GM15510 (cell line): ENCODE measurements around the gene FBLN5.

ENCODE experiments used
- POLR2A ChIP-seq: IDR thresholded peaks from 3 replicates; pipeline ENCODE4 v1.6.1; 2011; ENCODE audit warnings: borderline replicate concordance; ENCODE audit not compliant: insufficient read length; ENCODE audit errors: extremely low read depth

Gene FBLN5

DNA sequence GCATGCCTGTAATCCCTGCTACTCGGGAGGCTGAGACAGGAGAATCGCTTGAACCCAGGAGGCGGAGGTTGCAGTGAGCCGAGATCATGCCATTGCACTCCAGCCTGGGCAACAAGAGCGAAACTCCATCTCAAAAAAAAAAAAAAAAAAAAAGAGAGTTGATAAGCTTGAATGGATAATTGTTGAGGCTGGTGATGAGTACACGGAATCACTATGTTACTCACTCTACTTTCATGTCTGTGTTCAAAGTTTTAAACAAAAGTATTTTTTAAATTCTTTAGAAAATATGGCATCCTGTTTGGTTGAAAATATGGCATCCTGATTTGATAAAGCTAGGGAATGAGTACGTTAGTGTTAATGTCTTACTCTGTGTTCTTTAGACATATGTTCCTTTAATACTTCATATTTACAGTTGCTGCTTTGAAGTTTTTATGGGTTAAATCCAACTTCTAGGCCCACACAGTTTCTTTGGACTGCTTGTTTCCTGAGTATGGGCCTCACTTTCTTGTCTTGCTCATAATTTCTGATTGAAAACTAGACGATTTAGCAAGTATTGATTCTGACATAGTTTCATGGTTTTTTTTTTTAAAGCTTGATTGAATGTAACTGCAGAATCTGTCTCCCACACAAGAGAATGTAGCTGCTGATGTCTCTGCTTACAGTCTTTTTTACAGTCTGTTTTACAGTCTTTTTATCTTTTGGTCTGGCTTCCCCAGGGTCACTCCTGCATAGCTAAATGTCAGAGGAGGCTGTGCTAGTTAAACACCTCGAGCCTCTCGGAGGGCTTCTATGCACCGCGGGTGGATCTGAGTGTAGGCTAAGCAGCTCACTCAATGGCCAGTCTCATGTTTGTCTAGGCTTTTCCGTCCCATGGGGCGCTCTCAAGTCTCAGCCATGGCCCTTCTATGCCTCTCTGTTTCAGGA lies 14.1 kb upstream of the FBLN5 start:
- no peak for TF ChIP-seq POLR2A

DNA sequence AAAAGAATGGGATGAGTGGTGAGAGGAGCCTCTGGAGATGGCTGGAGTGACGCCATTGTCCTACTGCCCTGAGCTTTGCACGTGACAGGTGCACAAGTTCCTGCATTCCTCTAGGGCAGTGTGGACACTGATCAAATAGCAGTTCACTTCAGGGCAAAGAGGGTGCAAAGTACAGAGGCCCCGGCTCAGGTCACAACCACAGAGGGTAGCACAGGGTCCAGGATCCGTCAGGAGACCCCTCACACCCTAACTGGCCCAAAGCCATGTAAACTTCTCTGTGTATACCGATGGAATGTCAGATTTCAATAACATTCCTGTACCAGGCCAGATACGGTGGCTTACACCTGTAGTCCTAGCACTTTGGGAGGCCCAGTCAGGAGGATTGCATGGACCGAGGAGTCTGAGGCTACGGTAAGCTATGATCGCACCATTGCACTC lies 10.4 kb upstream of the FBLN5 start:
- no peak for TF ChIP-seq POLR2A

DNA sequence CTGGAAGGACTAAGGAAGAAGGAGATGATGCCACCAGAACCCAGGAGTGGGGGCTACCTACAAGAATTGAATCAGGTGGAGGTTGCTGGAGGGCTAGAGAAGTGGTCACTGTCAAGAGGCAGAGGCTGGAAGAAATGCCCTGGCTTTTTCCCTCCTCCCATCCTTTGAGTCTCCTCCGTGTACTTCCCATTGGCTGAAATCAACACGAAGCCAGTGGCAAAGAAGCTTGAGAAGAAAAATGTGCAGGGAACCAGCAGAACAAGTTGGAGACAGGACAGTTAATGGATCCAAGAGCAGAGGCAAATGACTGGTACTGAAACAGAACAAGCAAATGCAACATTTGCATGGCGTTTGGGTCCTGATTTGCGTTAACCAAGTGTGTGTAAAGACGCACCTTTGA lies 9.1 kb upstream of the FBLN5 start:
- no peak for TF ChIP-seq POLR2A

DNA sequence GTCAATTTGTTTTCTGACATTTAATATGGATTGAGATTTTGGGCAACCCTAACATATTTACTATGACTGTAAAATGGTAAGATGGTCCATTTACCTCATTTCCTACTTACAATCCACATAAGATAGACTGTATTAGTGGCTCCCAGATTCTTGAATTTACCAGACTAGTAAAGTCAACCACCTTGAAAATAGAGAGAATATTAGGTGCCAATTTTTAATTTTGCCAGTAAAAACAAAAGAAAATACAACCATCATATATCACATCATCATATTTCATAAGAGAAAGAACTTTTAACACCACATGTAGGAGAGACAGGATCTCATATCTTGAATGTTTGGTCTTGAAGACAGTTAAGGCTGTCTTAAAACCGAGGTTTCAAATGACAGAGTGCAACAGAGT lies 7.7 kb upstream of the FBLN5 start:
- TF ChIP-seq POLR2A, result no peak

DNA sequence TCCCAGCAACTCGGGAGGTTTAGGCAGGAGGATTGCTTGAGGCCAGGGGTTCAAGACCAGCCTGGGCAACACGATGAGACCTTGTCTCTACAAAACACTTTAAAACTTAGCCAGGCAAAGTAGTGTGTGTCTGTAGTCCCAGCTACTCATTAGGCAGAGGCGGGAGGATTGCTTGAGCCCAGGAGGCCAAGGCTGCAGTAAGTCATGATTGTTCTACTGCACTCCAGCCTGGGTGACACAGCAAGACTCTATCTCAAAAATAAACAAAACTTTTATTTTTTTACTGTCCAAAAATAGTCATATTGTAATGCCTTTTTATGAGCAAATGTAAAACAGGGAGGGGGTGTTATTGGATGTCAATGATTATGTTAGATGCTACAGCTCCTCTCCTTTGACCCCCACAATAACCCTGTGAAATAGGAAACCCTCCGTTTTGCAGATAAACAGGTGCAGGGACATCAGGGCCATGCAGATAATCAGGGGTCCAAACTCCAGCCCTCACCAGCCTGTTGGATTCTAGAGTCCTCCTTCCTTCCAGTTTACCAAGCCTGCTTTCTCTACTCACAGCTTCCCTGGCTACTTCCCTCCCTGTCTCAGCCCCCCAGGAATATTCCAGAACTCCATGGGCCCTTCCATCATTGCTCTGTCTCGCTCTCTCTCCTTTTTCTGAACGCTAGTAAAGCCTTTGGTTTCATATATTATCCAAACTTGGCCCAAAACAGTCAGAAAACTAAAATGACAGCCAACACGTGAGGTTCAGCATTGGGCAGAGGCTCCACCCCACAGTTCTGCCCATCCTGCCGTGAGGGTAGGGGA lies 5.9 kb upstream of the FBLN5 start:
- TF ChIP-seq POLR2A, result no peak

DNA sequence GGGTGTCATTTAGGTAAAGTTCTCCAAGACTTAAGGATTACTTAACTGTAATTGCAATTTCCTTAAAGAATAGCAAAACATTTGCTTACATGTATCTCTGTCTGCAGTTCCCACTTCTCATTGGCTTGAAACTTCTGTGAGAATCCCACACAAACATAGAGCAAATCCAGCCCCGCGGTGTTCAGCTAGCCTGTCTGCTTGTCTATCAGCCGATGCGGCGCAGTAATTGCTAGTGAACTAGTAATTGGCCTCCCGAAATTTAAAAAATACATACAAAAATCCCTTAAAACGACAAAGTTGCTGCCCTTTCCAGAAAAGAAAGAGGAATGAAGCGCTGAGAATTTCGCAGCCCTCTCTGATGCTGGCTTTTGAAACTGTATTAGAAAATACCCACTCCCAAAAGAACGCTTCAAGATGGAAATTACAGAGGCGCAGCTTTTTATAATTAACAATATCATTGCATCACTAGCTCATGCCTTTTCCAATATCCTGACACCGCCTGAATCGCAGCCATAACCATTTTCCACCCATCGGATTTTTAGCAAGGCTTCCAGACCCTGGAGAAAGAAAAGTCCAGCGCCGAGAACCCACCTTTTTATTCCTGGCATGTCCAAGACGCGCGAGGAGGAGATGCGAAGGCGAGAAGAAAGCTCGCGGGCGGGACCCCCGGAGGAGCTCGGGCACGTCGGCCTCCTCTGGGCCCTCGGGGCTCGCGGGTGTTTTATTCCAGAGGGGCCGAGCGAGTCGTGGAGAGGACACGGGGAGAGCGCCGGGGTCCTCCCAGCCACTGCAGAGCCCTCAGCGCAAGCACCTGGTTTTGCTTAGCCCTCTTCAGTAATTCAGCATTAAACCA lies 646 bp downstream of the FBLN5 start:
- TF ChIP-seq POLR2A, result no peak

DNA sequence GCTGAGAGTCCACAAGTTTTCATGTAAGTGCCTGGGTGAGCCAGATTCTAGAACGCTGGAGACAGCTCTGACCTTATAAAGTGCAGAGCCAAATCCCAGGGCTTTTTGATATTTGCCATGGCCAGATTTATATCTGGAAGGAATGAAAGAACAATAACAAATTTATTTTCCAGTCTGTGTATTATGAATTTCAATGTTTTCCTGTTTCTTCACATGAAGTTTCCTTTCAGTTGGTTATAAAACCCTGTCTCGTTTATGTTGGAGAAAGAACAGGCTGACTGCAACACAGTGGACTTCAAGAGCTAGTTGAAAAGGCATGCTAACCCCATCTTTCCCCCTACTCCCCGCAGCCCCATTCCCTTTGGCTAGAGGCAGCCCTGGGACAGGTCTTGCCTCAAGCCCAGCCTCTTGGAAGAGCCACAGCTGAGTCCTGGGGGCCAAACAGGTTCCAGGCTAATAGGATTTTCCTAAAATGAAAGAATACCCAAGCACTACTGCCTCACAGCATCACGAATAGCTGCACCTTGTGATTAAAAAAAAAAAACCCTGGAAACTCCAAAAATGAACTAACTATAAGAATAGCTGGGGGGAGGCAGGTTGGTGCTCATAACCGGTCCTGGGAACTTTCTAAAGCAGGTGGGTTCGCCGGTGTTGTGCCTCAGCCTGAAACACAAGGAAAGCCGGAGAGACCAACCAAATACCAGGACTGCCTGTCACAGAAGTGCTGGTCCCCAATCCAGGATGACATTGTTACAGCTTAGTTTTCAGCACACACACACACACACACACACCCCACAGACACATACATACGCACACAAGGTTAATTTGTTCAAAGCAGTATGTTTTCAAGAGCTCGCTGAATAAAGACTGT lies 1.5 kb downstream of the FBLN5 start:
- no peak for TF ChIP-seq POLR2A

DNA sequence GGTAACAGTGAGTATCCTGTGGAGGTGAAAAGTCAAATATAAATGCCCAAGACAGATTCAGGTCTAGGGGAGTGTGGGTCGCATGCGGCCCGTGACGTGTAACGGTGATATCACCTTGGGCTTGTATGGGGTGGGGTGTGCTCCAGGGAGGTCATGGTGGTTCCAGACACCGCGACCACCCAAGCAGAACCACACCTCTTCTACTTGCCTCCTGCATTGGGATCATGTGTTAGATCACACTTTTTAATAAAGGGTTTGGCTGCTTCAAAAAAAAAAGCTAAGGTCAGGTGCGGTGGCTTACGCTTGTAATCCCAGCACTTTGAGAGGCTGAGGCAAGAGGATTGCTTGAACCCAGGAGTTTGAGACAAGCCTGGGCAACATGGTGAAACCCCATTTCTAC lies 4.5 kb downstream of the FBLN5 start:
- no peak for TF ChIP-seq POLR2A

DNA sequence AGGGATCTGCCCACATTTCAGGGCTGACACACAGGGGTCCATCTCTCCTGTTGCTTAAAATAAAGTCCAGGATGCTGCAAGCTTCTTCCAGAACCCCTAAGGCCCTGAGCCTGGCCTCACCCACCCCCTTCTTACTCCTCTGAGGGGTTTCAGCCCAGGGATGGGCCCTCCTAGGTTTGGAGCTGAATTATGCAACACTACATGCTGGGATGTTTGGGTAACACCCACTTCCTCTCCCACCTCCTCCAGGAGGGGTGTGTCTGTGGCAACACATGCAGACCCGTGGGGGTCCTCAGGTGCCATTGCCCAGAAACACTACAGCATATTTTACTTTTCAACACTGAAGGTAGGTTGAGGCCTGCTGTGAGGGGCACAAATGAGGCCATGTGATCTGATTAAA lies 5.4 kb downstream of the FBLN5 start:
- TF ChIP-seq POLR2A, result no peak

DNA sequence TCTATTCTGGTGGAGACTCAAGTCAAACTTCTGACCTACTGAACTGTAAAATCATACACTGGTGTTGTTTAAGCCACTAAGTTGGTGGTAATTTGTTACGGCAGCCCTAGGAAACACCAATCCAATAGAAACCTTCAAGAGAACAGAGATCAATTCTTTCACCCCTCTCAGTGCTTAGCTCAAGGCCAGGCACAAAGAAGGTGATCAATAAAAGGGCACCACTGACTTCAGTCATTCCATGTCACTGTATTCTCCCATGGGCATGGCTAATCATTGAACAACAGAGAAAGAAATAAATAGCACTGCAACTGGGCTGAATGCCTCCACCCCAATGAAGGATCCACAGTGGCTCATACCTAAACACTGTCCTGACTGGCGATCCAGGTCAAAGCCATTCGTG lies 7.3 kb downstream of the FBLN5 start:
- no peak for TF ChIP-seq POLR2A

DNA sequence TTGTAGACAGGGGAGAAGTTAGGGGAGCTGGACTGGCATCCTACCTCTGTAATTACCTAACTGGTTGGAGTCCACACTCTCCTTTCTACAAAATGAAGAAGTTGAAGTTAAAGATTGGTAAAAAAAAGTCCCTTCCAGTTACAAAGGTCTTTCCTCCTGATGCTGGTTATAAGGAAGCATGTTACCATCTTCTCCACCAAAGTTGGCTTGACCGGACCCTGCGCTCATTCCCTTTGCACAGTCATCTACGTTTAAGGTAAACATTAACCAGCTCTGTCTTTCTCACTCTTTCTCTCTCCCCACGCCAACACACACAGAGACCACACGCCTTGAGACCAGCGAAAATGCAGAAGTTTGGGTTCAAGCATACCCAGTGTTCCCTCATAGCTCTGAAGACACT lies 11.9 kb downstream of the FBLN5 start:
- TF ChIP-seq POLR2A, result no peak

DNA sequence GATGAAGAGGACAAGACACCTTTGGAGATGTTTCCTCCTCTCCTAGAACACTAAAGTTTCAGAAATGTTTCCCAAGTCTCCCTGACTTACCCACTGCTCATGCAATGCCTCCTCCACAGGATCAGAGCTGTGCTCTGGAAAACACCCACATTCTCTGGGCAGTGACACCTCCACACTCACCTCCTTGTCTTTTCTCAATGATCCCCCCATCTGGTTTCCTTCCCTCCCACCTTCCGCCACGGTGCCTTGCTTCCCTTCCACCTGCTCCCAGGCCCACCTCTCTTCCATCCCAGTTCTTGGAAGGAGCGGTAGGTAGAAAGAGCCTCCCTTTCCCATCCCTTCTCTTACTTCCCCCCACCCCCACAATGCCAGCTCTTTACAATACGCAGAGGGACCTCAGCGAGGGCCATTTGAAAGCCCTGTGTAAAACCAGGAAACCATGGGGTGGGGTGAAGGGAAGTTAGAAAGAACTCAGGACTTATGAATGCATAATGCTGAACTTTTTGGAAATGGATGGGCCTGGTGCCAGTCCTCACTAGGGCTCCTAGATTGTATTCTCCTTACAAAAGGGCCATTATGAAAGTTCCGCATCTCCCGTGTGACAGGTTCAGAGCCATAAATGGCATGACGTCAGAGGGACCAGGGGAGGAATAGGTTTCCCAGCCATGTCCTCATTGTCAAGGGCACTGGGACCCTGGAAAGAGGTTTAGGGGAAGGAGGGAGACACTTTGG lies 12.8 kb downstream of the FBLN5 start:
- no peak for TF ChIP-seq POLR2A

DNA sequence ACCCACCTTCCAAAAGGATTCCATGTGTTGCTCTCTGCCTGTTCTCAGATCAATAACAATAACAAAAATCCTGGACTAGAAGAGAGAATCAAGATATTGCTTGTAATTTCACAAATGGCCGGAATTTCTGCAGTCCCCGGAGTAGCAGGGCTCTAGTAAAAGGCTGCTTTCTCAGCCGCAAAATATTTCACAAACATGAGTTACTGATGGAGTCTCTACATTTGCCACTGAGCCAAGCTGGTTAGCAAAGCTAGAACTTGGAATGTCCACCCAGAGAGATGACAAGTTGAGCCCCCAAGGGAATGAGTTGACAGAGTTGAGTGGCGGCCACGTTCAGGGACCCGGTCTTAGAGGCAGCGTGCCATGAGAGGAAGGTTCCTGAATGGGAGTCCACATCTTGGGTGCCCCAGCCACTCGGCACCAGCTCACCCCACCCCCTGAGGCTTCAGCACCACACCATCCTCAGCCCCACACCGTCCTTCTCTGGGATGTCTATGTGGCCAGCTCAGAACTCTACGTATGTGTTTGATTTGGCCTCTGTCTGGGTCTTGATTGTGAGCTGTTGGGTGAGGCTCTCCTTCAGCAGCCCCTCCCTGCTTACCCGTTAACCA lies 15.9 kb downstream of the FBLN5 start:
- no peak for TF ChIP-seq POLR2A
